ENCODE measurements around the gene SLC25A21. TPM values are rescaled to one million over a fixed set of nuclear protein-coding genes. Genes with fewer than 3 reads are reported as not detected.

The SLC25A21 gene
- polyA plus RNA-seq, 2 of the 4 experiments (the other 2 are of a cell fraction) = 0.68 to 1.4 TPM

DNA sequence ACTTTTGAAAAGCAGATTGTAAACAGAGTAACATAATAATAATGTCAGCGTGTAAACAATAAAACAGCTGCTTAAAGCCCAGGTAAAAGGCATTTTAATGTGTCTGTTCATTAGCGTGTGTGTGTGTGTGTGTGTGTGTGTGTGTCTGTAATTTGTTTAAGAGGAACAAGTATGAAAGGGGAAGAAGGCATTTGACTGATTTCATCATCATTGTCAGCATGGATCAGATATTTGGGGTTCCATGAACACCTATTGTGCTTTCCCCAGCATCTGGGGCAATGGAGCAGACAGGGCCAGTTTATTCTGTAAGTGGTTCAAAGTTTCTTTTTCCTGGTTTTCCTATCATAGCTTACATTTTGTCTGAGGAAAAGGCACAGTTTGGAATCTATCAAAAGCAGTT lies 28.9 kb downstream of the SLC25A21 start:
- no peak for ATAC-seq
- ChIA-PET CTCF (interaction anchor here (1.2 to 1.7 kb wide), 2 partner anchors 8 to 11 kb away, joined by 4 to 5 read pairs; no protein-coding TSS in a partner anchor), POLR2A (no interaction called here)
- Histone ChIP-seq H3K9me3 (no peaks in the 10 kb centered on the region), H3K4me1 (no peaks in the 10 kb centered on the region), H3K4me3 (no peak overlapping the region), H3K27ac (no peak overlapping the region), H3K4me2 (no peak overlapping the region)
- FAIRE-seq = no peak
- TF ChIP-seq SREBF2 (IDR thresholded peaks at IDR 0.05) (no peak), JUNB (IDR thresholded peaks at IDR 0.05) (no peak), MAFK (IDR thresholded peaks at IDR 0.05; ENCODE audit: partially characterized antibody) (no peak), NR3C1 (IDR thresholded peaks at IDR 0.05) (no peak), RARB (CRISPR knock-in tag; IDR thresholded peaks at IDR 0.05) (no peak), CEBPB (IDR thresholded peaks at IDR 0.05) (no peak), CHD4 (IDR thresholded peaks at IDR 0.05; ENCODE audit: borderline replicate concordance) (no peak), NPAS2 (CRISPR knock-in tag; IDR thresholded peaks at IDR 0.05; ENCODE audit: borderline replicate concordance) (no peak), MAZ (IDR thresholded peaks at IDR 0.05; ENCODE audit: borderline replicate concordance, low read depth, low read length) (no peak), RAD21 (conservative IDR thresholded peaks at IDR 0.05 in 1 of 2, IDR thresholded peaks at IDR 0.05 in 1 of 2) (no peak), EHMT2 (IDR thresholded peaks at IDR 0.05; ENCODE audit: low read depth) (no peak), EP300 (IDR thresholded peaks at IDR 0.05) (no peak), HOXB5 (CRISPR knock-in tag; IDR thresholded peaks at IDR 0.05) (no peak), CBX8 (IDR thresholded peaks at IDR 0.05) (no peak)
- TF ChIP-seq, protein P1, sequence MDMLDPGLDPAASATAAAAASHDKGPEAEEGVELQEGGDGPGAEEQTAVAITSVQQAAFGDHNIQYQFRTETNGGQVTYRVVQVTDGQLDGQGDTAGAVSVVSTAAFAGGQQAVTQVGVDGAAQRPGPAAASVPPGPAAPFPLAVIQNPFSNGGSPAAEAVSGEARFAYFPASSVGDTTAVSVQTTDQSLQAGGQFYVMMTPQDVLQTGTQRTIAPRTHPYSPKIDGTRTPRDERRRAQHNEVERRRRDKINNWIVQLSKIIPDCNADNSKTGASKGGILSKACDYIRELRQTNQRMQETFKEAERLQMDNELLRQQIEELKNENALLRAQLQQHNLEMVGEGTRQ (IDR thresholded peaks at IDR 0.05) = no peak
- TF ChIP-seq, protein P2, sequence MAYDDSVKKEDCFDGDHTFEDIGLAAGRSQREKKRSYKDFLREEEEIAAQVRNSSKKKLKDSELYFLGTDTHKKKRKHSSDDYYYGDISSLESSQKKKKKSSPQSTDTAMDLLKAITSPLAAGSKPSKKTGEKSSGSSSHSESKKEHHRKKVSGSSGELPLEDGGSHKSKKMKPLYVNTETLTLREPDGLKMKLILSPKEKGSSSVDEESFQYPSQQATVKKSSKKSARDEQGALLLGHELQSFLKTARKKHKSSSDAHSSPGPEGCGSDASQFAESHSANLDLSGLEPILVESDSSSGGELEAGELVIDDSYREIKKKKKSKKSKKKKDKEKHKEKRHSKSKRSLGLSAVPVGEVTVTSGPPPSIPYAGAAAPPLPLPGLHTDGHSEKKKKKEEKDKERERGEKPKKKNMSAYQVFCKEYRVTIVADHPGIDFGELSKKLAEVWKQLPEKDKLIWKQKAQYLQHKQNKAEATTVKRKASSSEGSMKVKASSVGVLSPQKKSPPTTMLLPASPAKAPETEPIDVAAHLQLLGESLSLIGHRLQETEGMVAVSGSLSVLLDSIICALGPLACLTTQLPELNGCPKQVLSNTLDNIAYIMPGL (CRISPR knock-in tag; IDR thresholded peaks at IDR 0.05; ENCODE audit: borderline replicate concordance) = no peak
- TF ChIP-seq, protein P3, sequence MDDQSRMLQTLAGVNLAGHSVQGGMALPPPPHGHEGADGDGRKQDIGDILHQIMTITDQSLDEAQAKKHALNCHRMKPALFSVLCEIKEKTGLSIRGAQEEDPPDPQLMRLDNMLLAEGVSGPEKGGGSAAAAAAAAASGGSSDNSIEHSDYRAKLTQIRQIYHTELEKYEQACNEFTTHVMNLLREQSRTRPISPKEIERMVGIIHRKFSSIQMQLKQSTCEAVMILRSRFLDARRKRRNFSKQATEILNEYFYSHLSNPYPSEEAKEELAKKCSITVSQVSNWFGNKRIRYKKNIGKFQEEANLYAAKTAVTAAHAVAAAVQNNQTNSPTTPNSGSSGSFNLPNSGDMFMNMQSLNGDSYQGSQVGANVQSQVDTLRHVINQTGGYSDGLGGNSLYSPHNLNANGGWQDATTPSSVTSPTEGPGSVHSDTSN (IDR thresholded peaks at IDR 0.05) = no peak
- TF ChIP-seq, protein P4, sequence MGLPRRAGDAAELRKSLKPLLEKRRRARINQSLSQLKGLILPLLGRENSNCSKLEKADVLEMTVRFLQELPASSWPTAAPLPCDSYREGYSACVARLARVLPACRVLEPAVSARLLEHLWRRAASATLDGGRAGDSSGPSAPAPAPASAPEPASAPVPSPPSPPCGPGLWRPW (IDR thresholded peaks at IDR 0.05) = no peak
- TF ChIP-seq, protein P5, sequence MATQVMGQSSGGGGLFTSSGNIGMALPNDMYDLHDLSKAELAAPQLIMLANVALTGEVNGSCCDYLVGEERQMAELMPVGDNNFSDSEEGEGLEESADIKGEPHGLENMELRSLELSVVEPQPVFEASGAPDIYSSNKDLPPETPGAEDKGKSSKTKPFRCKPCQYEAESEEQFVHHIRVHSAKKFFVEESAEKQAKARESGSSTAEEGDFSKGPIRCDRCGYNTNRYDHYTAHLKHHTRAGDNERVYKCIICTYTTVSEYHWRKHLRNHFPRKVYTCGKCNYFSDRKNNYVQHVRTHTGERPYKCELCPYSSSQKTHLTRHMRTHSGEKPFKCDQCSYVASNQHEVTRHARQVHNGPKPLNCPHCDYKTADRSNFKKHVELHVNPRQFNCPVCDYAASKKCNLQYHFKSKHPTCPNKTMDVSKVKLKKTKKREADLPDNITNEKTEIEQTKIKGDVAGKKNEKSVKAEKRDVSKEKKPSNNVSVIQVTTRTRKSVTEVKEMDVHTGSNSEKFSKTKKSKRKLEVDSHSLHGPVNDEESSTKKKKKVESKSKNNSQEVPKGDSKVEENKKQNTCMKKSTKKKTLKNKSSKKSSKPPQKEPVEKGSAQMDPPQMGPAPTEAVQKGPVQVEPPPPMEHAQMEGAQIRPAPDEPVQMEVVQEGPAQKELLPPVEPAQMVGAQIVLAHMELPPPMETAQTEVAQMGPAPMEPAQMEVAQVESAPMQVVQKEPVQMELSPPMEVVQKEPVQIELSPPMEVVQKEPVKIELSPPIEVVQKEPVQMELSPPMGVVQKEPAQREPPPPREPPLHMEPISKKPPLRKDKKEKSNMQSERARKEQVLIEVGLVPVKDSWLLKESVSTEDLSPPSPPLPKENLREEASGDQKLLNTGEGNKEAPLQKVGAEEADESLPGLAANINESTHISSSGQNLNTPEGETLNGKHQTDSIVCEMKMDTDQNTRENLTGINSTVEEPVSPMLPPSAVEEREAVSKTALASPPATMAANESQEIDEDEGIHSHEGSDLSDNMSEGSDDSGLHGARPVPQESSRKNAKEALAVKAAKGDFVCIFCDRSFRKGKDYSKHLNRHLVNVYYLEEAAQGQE (IDR thresholded peaks at IDR 0.05) = no peak
- no peak for DNase-seq (ENCODE audit: low read depth in 1 of 2, low spot score in 1 of 2)
- 76% methylated on average over 2 of the region's 2 CpGs for WGBS (ENCODE audit: missing lambda C conversion rate)
